Placental pericyte (primary cell): ENCODE results near the gene NKX2-4. TPM values are rescaled to one million over a fixed set of nuclear protein-coding genes. Genes with fewer than 3 reads are reported as not detected.

Experiments used
- small RNA-seq: library from RNA; depleted of rRNA; stranded (forward); fragments of <200 nt; gene quantifications from one replicate; pipeline ENCODE3, GENCODE V24; 2012; ENCODE audit warnings: low replicate concordance
- total RNA-seq: library from RNA; depleted of rRNA; stranded (reverse); fragments of >200 nt; gene quantifications from 2 replicates; pipeline ENCODE4 v1.2.3, GENCODE V29; 2012

NKX2-4 gene
- not detected in 2 replicates for total RNA-seq

DNA sequence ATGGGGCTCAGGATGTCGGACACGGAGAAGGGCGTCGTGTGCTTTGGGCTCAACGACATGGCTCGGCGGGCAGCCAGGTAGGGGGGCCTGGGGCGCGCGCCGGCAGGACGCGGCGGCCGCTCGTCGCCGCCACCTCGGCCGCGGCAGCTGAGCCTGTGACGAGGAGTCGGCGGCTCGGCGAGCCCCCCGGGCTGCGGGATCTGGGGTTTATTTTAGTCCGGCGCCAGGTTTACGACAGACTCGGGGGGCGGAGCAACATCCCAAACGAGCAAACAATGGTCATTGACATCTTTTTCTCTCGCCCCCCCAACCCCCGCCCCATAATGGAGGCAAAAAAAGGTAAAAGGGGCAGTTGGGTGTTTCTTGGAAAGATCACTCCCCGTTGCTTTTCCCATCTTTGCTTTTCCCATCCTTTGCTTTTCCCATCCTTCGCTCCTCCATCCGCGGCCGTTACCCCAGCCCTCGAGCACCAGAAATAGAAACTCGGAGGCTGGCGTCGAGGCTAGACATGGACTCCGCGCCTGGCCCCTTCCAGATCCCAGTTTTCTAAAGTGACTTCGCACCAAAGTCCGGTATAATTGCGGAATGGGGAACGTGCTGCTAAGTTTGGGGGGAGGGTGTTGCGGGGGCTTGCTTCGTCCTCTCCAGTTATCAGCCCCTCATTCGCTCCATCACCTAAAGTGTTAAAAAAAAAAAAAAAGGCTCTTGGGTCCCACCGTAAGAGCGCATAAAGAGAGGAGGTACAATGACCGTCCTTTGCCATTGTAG, at the start of gene NKX2-4:
TSS of gene NKX2-4 (minus strand) at position 186 of the 768 bp plus-strand sequence. CDS start at position 59, 127 bp downstream.

Small RNA genes within 50 kb of the gene (small RNA-seq; reads per million reads assigned to genes)
- not detected for gene RN7SKP140

Other genes with a start within 250 kb of the NKX2-4 start
- gene XRN2, start 94.2 kb downstream of the NKX2-4 start, total RNA-seq: 99.1 and 112 TPM in 2 replicates
- gene NKX2-2, start 116.5 kb upstream of the NKX2-4 start, total RNA-seq: not detected in 2 replicates